Rectal smooth muscle tissue (tissue), 1 donor: ENCODE measurements around the gene HOXD9.
A peak's percentile ranks its signal among the peaks of the same experiment; 100 is the strongest.

Source experiments
- H3K27ac ChIP-seq: one replicate; pipeline ENCODE4 v1.7.0; 2013; ENCODE audit warnings: low read depth, low read length, inconsistent platforms
- H3K27me3 ChIP-seq: one replicate; pipeline ENCODE4 v1.7.0; 2013; ENCODE audit warnings: low read length; ENCODE audit not compliant: control insufficient read depth, insufficient read depth
- H3K36me3 ChIP-seq: one replicate; pipeline ENCODE4 v1.7.0; 2013; ENCODE audit warnings: low read length; ENCODE audit not compliant: control insufficient read depth, insufficient read depth
- H3K4me1 ChIP-seq: one replicate; pipeline ENCODE4 v1.7.0; 2013; ENCODE audit warnings: low read length; ENCODE audit not compliant: control insufficient read depth, insufficient read depth
- H3K4me3 ChIP-seq: one replicate; pipeline ENCODE4 v1.7.0; 2013; ENCODE audit warnings: low read length
- H3K9ac ChIP-seq: one replicate; pipeline ENCODE4 v1.7.0; 2013; ENCODE audit warnings: low read length

The HOXD9 gene

GRCh38 chr2:176081837-176082524 lies 40.5 kb upstream of the HOXD9 start:
- Histone ChIP-seq H3K9ac (no peak overlapping the region), H3K4me3 (no peak overlapping the region), H3K27ac (no peak overlapping the region), H3K27me3 (peaks cover 84% of the 10 kb centered on the region), H3K4me1 (no peaks in the 10 kb centered on the region), H3K36me3 (no peaks in the 10 kb centered on the region)

- Histone ChIP-seq H3K9ac (no peak overlapping the region), H3K4me1 (no peaks in the 10 kb centered on the region), H3K4me3 (no peak overlapping the region), H3K36me3 (no peaks in the 10 kb centered on the region), H3K27me3 (peaks cover 87% of the 10 kb centered on the region), H3K27ac (no peak overlapping the region)
Measured at GRCh38 chr2:176082525-176082823, 40.0 kb upstream of the HOXD9 start.

DNA sequence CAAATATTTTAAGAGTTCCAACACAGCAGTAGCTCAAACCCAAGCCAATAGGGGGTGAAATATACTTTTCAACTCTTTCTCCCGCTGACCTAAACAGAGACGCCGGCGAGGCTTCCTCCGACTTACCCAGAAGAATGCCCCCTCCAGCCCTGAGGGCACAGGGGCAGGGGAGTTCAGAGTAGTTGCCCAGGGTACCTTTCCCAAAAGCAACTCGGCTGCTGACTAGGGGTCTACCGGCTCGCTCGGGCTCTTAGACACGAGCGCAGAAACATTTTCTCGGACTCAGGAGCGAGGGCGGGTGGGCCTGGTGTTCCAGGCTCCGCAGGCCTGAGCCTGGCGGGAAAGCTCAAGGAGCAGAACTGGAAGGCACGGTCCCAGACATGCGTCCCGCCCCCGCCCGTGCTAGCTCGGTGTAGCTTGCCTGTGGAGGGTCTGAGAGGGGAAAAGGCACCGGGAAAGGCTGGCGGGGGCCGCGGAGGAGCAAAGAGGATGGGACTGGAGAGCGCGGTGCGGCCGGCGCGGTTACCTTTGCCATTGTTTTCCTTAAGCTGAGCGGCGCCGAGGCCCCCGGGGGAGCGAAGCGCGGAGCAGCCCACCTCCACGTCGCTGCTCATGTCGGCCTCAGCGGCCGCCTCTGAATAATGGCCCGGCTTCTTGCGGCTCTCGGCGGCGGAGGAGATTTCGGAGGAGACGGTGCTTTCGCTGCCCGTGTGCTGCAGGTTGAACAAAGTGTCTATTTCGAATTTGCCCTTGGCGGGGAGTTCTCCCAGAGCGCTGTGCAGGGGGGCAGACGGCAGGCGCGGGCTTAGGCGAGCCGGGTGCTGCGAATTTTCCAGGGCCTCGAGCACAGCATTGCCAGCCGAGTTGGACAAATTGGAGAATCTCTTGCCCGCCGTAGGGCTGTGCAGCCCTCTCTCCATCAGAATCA lies 39.4 kb upstream of the HOXD9 start:
- Histone ChIP-seq H3K27me3 (peaks cover 89% of the 10 kb centered on the region), H3K36me3 (no peaks in the 10 kb centered on the region), H3K27ac (no peak overlapping the region), H3K4me1 (no peaks in the 10 kb centered on the region), H3K9ac (no peak overlapping the region), H3K4me3 (no peak overlapping the region)

- Histone ChIP-seq H3K4me3 (no peak within 1 kb of the TSS), H3K27me3 (peaks cover 83% of the 10 kb centered on the region), H3K36me3 (no peaks in the 10 kb centered on the region), H3K4me1 (no peaks in the 10 kb centered on the region), H3K27ac (no peak within 1 kb of the TSS), H3K9ac (no peak within 1 kb of the TSS)
Measured at GRCh38 chr2:176083796-176084261, 38.7 kb upstream of the HOXD9 start, which contains the start of gene EVX2. Gene EVX2 (minus strand): TSS chr2:176083962. CDS start chr2:176083776, 186 bp downstream.

GRCh38 chr2:176084611-176085119 lies 37.9 kb upstream of the HOXD9 start:
- no peaks in the 10 kb centered on the region for H3K36me3 ChIP-seq
- no peak overlapping the region for H3K4me3 ChIP-seq
- H3K27ac ChIP-seq: no peak overlapping the region
- no peak overlapping the region for H3K9ac ChIP-seq
- no peaks in the 10 kb centered on the region for H3K4me1 ChIP-seq
- peaks cover 79% of the 10 kb centered on the region for H3K27me3 ChIP-seq

DNA sequence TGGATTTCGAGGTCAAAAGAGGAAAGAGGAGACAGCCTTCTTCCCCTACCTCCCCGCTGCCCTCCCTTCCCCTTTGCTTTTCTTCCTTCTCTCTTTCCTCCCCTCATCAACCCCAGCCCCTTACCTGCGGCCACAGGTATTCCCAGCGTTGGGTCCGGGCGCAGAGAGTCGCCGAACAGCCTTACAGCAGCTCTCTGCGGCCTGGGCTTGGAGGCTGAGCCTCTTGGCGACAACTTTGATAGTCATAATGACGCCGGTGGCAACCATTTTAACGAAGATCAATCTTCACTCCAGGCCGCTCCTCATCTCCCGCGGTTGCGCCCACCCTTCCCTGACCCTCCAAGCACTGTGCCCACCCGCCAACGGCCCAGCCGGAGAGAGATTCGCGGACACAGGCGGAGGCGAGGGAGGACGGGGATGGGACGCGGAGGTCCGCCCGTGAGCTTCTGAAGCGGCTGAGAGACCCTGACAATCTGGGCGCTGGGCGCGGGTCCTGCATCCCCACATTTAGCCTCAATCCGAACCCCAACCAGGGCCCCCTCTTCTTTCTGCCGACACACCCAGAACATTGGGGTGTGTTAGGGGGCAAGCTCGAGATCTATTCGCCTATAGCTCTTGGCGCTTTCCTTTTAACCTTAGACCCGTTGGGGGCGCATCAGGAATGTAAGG lies 37.3 kb upstream of the HOXD9 start:
- H3K4me3 ChIP-seq: no peak overlapping the region
- no peaks in the 10 kb centered on the region for H3K4me1 ChIP-seq
- no peak overlapping the region for H3K27ac ChIP-seq
- no peaks in the 10 kb centered on the region for H3K36me3 ChIP-seq
- H3K9ac ChIP-seq: no peak overlapping the region
- H3K27me3 ChIP-seq: peaks cover 80% of the 10 kb centered on the region

DNA sequence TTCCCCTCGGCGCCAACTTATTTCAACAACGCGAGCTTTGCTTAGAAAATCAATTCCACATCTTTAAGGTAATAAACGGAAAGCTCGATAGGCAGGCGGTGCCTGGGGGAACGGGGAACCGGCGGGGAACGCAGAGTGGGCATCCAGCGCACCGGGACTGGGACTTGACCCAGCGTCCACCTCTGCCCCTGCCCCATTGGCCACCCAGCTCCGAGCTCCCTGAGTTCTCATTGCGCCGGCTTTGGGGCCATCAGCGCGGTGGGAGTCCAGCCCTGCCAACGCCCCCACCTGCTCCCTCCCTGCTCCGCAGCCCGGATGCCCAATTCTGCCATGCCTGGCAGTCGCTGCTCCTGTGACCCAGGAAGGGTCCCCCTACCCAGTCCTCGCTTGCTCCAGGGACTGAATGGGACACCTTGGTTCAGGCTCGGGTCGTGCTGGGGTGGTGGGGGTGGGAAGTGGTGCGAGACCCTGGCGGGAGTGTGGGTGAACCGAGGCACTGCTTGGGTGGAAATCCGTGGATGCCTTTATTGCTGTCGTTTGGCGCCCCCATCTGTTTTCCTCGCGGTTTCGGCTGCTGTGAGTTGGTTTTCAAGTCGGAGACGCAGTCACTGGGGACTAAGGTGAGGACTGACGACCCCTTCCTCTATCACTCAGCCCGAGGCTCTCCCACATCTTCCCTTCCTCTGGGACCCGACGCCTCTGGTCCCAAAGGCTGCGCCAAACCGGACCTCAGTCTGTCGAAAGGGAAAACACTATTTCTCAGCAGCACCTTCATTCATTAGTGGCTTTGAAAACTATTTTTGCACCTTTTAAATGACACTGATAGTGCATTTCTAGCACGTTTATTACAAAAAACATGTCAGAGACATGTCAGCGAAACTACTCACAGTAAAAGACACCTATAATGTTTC lies 36.4 kb upstream of the HOXD9 start:
- H3K4me3 ChIP-seq: no peak overlapping the region
- H3K27ac ChIP-seq: no peak overlapping the region
- H3K27me3 ChIP-seq: peaks cover 75% of the 10 kb centered on the region
- H3K9ac ChIP-seq: no peak overlapping the region
- no peaks in the 10 kb centered on the region for H3K36me3 ChIP-seq
- H3K4me1 ChIP-seq: no peaks in the 10 kb centered on the region

- no peaks in the 10 kb centered on the region for H3K4me1 ChIP-seq
Measured at GRCh38 chr2:176087330-176088047, 35.0 kb upstream of the HOXD9 start.

DNA sequence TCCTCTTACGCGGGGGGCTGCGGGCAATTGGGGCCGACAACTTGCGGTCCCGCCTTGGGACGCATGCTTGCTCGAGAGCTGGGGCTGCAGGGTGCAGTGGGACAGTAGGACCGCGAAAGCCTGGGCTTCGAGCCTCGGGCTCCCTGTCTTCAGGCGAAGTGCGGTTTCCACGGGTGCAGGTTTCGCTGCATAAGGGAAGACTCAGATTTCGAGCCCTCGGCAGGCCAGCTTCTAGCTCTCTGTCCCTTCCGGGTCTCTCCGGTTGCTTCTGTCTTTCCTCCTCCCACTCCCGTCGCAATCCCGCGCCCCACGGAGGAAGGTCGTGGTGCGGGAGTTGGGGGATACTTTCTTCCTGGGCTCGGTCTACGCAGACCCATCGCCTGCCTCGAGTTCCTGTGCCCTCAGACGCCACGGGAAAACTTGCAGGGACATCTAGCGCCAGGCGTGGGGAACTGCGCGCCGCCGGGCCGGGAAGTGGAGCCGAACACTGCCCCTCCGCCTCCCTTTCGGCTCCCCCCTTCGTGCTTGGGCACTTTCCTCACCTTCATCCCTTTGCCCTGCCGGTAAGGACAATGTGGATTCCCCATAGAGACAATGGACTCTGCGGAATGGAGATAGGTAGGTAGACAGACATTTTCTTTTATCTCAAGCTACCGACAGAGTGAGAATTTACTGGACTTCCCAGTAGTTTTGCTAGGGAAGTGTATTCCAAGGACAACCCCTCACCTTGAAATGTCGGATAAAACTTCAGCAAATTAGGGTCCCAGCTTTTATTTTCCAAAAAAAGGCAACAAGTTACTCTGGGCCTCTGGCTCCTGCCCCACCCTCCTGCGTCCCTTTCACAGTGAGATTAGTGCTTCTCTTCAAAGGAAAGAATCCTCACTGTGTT lies 34.2 kb upstream of the HOXD9 start:
- no peaks in the 10 kb centered on the region for H3K36me3 ChIP-seq
- H3K27me3 ChIP-seq: peaks cover 70% of the 10 kb centered on the region
- H3K4me3 ChIP-seq: peak overlapping the region; percentile 55
- H3K27ac ChIP-seq: no peak overlapping the region
- H3K9ac ChIP-seq: no peak overlapping the region
- H3K4me1 ChIP-seq: peaks cover 2% of the 10 kb centered on the region

More at GRCh38 chr2:176087330-176088047, 35.0 kb upstream of the HOXD9 start:
- Histone ChIP-seq H3K27ac (no peak overlapping the region), H3K36me3 (no peaks in the 10 kb centered on the region), H3K9ac (no peak overlapping the region), H3K27me3 (peaks cover 73% of the 10 kb centered on the region), H3K4me3 (peak overlapping the region; percentile 55)

DNA sequence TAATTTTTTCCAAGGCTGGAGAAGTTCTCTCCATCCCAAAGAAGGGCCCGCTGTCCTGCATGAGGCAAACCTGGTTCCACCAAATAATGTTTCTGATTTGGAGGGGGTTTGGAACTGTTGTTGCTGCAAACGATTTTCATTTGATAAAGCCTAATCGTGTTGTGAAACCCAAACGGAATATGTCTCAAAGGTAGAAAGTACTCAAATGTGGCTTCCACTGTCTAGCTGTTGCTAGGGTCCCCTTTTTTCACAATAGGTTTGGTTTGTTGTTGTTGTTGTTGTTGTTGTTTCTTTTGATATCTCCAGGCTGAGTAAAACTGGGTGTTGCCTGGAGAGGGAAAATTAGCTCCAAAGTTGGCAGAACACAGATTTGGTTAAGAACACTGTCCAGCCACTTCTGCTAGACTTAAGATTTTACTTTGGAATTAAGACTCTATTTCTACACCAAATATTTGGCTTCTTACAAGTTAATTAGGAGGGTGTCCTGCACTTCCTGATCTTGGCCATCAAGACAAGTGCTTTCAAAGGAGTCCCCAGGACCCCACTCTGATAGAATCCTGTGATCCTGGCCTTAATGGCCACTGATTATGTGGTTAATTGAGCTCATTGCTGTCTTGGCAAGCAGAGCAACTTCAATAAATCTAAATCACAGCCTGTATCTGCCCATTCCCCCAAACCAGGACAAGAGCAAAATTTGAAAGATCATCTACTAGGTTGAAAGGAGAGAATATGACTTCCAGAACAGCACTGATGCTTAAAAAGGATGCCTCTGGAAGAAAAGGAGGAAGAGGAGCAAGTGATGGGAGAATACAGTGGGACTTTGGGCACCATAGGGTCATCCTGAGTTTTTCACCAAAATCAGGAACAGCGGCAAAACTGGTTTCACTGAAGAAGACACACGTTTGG lies 33.3 kb upstream of the HOXD9 start:
- Histone ChIP-seq H3K27me3 (peaks cover 66% of the 10 kb centered on the region), H3K4me1 (peaks cover 3% of the 10 kb centered on the region), H3K9ac (no peak overlapping the region), H3K36me3 (no peaks in the 10 kb centered on the region), H3K4me3 (no peak overlapping the region), H3K27ac (no peak overlapping the region)
